Measurements from ENCODE around the gene AQP12B.

- TF ChIP-seq, protein P1, sequence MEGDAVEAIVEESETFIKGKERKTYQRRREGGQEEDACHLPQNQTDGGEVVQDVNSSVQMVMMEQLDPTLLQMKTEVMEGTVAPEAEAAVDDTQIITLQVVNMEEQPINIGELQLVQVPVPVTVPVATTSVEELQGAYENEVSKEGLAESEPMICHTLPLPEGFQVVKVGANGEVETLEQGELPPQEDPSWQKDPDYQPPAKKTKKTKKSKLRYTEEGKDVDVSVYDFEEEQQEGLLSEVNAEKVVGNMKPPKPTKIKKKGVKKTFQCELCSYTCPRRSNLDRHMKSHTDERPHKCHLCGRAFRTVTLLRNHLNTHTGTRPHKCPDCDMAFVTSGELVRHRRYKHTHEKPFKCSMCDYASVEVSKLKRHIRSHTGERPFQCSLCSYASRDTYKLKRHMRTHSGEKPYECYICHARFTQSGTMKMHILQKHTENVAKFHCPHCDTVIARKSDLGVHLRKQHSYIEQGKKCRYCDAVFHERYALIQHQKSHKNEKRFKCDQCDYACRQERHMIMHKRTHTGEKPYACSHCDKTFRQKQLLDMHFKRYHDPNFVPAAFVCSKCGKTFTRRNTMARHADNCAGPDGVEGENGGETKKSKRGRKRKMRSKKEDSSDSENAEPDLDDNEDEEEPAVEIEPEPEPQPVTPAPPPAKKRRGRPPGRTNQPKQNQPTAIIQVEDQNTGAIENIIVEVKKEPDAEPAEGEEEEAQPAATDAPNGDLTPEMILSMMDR (IDR thresholded peaks at IDR 0.05; ENCODE audit: low read depth, low read length), result no peak
- no peak for TF ChIP-seq EZH2phosphoT487 (IDR thresholded peaks at IDR 0.05; ENCODE audit: low read depth)
Measured at GRCh38 chr2:240720686-240721595, 38.3 kb upstream of the AQP12B start.

Data from OCI-LY3 (cell line).